GM19463 (cell line): ENCODE measurements around the gene ASB18.

Source experiments
- ATAC-seq: cut with Tn5 transposase; IDR thresholded peaks from one replicate; pipeline ENCODE4 v1.9.1; 2021; ENCODE audit warnings: mild to moderate bottlenecking, moderate library complexity; ENCODE audit not compliant: unreplicated experiment

ASB18 gene

DNA sequence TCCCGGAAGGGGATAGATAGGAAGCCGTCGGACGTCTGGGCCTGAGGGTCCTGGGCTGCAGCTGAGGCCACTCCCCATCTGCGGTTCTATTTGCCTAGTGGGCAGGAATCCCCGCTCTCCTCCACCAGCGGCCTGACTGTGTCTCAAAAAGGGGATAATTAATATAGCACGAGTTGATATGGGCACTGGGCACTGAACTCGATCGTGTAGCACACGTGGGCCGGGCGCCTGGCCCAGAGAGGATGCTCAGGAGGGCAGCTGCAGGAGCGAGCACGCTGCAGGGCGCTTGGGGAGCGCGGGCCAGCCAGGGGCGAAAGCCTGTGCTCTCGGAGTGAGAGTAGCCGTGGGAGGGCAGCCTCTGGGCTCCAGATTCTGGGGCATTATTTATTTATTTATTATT is 87.3 kb downstream of the ASB18 start:
- ATAC-seq: no peak

DNA sequence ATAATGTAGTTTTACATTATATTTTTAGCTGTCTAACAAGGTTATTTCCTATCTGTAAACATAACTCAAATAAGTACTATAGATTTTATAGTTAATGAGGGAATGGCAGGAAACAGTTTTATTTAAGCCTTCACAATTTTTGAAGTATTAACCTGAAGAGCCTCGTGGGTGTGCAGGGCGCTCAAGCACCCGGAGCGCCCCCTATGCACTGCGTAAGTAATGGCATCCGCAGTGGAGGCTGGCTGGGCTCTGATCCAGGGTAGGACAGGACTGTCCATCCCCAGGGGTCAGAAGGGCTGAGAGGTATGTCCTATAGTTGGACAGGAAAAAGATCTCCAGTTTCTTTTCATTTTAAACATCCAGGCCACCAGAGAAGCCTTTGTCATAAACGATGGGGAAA is 87.8 kb downstream of the ASB18 start:
- ATAC-seq: no peak

DNA sequence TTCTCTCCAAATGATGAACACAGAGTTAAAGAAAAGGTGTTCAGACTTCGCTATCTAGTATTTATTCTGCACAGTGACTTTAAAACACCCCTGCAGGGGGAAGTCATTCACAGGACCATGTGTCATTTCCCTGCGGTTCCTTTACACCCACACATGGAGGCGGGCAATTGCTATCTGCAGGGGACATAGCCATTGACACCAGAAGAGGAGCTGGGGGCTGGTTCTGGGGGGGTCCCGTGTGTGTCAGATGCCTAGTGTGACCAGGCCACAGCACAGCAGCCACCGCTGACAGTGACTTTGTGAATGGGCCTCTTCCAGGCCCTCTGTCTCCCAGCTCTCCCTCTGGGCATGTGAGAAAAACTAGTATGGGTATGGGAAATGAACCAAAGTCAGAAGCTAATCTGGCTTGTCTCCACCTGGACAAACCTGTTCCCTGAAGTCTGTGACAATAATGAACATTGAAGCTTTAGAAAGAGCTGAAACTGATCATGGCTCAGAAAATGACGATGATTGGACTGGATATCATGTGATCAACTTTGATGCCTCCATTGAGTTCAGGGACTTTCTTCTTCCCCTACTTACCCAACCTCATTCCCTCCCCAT is 88.6 kb downstream of the ASB18 start:
- no peak for ATAC-seq

DNA sequence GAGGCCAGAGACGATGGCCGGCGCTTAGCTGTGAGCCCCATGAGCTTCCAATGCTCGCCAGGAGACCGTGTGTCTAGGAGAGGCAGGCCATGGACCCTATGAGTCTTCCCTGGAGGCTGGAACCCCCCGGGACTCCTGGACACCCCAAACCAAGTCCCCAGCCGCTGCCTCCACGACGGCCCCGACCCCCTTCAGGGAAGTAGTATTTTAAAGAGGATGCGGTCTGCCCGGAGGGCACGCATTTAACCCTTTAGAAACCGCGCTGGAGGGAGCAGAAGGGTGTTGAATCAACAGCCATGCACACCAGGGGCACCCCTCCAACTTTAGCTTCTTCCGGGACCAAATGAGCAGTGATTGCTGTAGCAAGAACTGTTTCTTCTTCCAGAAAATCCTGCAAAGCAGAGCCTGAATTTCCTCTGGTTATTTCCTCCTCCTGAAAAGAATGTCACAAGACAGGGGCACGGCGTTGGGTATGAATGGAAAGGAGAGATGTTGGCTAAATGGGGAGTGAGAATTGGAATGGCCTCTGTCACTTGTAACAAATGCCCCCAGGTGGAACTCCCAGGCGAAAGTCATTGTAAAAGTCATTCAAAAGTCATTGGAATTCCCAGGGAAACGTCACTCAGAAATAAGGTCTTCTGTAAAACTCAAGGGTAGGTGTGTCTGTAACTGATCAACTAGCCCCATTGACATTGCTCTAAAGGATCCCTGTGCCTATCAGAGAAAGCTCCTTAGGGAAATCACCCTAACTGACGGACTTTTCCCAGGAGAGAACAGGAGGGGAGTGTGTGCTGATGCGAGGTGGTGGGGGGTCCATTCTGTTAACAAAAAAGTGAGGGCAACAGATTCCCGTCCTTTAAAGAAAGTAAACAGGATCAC is 90.2 kb downstream of the ASB18 start:
- ATAC-seq: no peak

DNA sequence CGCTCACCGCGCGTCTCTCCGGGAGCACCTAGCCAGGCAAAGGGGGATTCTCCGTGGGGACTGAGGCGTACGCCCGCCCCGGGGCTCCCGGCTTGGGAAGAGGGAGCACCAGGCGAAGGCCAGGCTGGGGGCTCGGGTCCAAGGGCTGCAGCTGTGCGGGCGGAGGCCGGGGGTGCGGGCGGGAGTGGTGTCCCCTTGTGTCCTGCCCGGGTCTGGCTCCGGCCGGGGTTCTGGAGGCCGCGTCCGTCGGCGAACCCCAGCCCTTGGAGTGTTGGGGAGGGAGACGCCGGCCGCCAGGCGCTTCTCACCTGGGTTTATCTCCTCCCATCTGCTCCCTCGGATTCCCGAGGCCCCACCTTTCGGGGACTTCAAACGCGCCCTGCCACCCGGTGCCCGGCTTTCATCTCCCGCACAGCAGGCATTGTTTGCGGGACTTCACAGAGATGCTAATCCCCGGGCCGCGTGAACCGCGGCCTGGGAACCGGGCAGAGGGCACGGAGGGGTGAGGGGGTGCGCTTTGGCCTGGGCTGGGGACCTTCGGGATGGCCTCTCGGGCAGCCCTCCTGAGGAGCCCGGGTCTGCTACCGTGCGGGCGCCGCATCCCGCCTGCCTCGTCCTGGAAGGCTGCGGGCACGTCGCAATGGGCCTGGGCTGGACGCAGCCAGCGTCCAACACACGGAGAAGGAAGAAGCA is 91.0 kb downstream of the ASB18 start:
- ATAC-seq: no peak

DNA sequence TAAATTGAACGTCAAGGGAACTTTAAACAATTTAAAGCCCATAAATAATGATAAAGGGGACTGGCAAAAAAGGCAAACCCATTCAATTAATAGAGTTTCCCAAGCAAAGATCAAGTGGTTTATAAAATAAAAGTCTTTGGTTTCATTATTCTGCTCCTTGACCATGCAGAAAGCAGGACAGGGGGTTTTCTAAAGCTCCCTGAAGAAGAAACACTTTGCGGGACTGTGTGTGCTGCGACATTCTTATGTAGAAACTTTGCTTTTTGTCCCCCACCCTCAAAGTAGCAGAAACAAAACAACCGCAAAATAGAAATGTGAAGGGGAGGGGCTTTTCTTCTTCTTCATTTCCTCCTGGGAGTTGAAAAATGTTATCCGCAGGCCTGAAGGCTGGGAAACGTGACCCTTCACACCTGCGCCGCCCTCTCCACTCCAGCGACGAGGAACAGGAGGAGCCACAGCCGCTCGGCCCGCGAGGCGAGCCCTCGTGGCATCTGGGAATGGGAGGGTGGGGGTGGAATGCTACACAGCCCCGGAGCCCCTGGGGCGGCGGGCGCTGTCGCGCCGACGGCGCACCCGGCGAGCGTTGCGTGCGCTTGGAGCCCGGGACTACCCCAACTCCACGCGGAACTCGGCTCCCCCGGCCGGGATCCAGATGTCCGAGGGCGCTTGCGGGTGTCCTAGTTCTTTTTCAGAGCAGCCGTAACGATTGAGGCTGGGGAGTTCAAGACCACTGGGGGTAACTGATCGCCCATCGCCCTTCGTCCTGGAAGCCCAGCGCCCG is 91.8 kb downstream of the ASB18 start:
- ATAC-seq: no peak

DNA sequence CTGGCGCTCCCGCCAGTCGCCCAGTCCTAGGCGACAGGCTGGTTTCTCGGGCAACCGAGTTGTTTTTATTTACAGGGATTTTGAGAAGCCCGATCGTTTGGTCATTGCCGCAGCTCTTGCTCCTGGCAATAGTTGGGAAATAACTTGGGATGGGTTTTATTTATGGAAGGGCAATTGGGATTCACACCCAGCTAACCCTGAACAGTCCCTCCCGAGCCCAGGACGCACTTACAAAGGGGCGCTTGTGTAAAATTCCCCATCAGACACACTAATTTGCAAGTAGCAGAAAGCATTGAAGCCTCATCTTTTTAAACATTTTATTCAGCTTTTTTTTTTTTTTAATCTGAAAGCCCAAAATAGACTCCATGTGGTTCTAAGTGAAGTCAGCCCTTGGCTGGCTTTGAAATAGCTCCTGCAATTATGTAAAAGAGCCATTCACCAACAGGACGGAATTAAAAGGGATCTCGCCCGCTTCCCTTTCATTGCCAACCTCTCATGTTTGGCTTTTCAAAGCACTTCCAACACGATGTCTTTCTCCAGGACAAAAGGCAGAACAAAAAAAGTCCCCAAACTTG is 92.4 kb downstream of the ASB18 start:
- ATAC-seq: no peak

DNA sequence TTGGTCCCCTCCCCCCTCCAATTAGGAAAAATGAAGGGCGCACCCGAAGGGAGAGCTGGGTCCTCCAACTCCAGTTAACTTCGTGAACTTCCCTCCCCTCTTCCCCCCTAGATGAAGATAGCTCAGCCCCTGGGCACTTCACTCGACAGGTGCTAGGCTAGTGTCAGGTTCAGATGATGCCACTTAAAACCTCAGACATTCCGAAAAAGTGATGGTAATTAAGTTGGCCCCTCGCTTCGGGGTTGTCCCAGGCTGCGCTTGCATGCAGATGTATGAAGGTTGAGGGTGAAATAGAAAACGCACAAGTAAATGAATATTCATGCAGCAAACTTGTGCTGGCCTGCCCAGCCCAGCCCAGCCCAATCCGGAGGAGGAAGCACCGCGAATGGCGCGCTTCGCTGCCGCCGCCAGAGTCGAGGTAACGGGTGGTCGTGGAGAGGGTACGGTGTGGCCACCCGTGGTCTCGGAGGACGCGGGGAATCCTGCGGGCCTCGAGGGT is 93.0 kb downstream of the ASB18 start:
- no peak for ATAC-seq

DNA sequence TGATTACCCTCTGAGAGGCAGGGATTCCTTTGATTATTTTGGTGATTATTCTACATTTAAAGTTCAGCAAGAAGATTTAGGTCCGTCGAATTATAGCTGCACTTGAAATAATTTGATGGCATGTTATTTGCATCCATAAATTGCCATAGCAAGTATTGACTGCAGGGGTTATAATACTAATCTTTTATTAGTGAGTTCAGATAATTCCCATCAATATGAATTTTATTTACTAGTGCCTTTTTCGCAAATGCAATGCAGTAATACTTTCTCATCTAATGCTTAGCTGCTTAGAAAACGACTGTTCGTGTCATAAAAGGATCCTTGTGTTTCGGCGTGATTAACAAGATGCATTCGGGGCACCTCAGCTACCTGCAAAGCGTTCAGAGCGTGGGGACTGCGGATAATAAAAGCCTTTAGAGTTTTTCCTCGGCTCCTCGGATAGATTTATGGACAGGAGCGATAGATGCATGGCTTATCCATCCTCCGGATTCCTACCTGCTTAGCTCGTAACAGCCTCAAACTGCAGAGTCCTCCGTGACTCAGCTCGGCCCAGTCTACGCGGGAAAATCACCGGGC is 93.5 kb downstream of the ASB18 start:
- no peak for ATAC-seq

DNA sequence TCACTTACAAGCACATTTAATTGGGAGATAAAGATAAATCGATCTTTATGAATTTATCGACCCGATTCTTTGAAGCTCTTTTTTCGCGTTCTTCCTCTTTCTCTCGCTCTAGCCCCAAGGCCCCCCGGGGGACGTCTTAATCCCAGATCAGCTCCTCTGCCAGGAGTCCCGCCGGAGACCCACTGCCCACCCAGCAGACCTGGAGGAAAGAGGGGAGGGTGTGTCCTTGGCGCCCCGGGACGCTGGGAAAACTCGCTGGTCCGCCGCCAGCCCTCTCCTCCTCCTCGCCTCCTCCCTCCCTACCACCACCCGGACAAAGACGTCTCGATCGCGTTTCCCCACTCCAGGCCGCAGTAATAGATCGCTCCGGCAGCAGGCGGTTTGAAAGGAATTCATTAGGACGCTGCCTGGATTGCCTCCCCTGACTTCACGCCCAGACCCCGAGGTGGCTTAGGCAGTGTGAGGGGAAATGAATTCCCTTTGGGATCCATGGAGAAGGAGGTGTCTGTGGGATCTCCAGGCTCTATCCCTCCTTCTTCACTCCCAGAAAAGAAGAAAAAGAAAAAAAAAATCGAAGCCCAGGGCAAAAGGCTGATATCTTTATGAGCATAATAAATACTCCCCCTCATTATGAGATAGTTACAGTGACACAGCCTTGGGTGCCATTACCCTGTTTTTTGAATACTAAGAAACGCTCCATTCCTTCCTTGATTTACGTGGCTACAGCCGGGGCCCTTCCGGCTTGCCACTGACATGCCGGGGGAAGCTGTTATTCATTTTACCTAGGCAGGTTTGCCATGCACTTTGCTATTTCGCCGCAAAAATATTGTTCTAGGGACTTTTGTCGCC is 94.2 kb downstream of the ASB18 start:
- no peak for ATAC-seq

DNA sequence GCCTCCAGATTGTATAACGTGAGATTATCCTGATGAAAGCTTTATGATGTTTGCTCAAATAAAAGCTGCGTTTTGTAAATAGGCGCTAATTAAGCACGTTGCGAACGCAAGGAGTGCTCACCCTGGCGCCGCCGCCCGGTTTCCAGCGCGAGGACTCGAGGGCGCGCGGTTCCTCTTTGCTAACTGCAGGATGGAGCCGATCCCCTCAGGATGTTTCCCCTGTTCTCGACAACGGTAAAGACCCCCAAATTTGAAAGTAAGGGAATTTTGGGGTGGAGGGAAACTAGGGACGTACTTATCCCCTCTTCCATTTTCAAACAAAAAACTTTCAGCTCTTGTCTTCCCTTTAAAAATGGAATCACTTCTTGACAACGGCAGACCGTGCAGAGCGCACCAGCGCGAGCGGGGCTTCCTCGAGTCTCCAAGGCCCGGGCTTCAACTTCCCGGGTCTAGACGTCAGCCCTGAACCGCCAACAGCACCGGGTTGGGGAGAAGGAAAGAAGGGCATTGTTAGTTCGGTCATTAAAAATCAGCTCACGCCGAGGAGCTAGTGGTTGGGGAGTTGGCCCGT is 95.0 kb downstream of the ASB18 start:
- no peak for ATAC-seq

DNA sequence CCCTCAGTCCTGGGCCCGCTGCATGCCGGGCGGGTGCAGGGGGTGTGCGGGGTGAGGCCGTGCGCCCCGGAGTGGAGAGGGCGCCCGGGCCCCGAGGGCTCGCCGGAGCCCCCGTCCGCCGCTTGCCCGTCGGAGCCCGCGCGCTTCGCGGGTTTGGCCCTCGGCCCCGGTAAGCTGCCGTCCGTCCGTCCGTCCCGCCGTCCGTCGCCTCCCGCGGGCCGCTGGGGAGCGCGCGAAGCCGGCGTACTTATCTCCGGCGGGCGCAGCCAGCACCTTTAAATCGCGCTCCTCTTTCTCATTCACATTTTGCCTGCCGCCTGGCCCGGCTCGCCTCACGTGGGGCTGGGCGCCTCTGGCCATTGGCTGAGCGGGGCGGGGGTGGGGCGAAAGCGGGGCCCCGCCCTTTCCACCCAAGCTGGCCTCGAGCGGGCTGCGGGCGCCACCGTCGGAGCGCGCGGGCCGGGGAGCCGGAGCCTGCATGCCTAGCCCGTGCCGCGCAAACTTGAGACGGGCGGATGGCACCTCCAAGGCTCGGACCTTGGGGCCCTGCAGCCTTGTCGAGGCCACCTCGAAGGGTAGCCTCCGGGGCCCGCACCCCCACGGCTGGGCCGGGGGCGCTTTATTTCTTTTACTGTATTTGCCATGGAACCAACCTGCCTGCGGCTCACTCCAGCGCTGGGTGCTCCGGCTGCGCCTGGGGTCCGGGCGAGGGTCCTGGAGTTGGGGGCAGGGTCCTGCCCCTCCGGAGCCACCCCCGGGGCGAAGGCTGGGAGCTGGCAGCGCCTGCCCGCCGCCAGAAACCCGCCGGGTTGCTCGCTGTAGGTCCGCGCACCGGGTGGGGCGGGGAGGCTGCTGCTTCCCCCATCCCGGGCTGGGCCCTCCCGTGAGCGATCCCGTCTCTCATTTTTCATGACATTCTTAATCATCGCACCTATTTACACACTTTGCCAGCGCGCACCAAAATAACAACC is 95.8 kb downstream of the ASB18 start, which contains the start of gene GBX2:
TSS of gene GBX2 (minus strand) at position 277 of the 971 bp plus-strand sequence. CDS start 415 bp downstream, outside the sequence.
- no peak for ATAC-seq

DNA sequence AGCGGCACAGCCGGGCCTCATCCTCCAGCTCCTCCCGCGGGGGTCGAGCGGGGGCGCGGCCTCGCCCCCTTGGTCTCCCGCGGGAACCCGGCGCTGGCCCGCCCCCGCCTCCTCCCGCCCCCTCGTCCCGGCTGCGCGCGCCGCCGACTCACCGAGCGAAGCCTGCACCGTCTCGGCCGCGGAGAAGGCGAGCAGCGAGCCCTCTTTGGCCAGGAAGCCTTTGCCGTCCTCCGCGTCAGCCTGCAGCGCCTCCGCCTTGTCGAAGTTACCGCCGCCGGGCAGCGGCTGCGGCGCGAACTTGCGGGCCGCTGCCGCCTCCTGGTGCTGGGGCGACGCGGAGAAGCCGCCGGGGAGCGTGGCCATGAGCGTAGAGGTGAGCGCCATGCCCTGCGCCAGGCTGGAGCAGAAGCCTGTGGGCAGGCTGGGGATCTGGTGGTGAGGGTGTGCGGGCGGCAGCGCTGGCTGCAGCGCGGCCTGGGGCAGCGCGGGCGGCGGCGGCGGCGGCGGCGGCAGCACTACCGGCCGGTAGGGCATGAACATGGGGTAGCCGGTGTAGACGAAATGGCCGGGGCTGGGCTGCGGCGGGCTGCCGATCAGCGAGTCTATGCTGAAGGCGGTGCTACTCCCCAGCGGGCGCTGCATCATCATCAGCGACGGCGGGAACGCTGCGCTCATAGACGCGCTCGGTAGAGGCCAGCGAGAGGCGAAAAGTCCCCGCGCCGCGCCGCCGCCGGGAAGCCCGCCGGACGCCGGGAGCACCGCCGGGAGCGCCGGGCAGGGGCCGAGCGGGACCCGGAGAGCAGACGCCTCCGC is 96.7 kb downstream of the ASB18 start:
- no peak for ATAC-seq

DNA sequence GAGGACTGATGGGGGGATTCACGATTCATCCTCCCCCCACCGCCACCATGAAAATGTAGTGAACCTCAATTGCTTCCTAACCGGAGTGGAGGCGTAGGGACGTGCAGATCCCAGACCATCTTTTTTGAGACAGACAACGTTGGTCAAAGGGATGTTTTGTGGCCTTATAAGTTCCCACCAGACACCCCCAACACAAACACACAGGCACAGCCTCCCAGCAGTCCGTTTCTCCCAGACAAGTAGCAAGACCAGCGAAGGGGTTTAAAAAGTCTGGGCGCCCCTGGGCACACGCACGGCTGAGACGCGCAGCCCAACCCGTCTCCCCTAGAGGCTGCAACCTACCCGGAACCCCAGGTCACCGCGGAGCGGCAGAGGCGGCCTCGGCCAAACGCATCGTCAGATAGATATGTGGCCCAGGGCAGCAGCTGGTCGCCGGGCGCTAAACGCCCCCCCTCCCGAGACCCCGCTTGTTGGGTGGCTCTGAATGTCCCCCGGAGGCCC is 97.4 kb downstream of the ASB18 start:
- ATAC-seq: no peak

DNA sequence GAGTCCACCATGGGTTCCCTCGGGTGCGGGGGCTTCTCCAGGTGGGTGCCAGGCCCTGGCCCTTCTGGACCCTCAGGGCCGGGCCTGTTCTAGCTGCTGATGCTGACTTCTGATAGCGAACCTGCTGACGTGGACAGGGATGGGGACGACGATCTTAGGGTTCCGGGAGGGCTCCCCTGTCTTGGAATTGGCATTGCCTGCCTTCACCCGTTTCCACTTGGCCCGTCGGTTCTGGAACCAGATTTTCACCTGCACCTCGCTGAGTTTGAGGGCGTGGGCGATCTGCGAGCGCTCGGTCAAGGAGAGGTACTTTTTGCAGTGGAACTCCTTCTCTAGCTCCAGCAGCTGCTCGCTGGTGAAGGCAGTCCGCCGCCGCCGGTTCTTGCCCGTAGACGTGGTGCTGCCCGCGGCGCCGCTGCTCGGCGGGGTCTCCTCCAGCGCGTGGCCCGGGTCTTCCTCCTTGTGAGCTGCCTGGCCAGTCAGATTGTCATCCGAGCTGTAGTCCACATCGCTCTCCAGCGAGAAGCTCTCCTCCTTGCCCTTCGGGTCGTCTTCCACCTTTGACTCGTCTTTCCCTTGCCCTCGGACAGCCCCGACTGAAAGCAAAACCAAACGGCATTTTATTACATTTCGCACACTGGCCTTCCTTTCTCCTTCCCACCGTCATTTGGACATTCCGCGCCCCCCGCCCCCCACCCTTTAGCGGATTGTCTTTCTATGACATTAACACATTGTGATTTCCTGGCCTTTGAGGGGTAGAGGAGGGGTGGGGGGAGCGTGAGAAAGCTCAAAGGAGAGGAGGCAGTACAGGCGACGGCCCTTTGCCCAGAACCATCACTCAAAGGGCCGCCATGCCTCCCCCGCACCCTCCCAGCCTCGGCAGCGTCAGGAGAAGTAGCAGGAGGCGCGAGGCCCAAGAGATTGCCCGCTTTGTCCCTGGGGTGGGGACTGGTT is 98.1 kb downstream of the ASB18 start:
- no peak for ATAC-seq
